Stimulated activated CD4-positive, alpha-beta T cell treated with anti-CD3 and anti-CD28 coated beads, Interleukin-15, amount 100 ng/mL, for 48 hours (primary cell): ENCODE results near the gene RTN4R.
"Not testable (repeated sequence)": the region's sequence is repeated elsewhere in the genome, so short reads cannot be mapped to it uniquely, and the experiment has no call there.

Source experiments
- DNase-seq, 2 donors: peaks; one replicate each; pipeline ENCODE4 v3.0.0-alpha.2; 2020; ENCODE audit warnings: low read depth in 2 of 2

The RTN4R gene

GRCh38 chr22:20268279-20269012, at the start of gene RTN4R:
RTN4R (minus strand) TSS chr22:20268318; CDS start chr22:20268092, 226 bp downstream.
- DNase-seq: peak in 1 of 2 donors; percentile 42

GRCh38 chr22:20317402-20318042, 49.4 kb upstream of the RTN4R start:
- DNase-seq: not testable (repeated sequence)

- DNase-seq: no peak
Measured at GRCh38 chr22:20316844-20317401, 48.8 kb upstream of the RTN4R start.

DNA sequence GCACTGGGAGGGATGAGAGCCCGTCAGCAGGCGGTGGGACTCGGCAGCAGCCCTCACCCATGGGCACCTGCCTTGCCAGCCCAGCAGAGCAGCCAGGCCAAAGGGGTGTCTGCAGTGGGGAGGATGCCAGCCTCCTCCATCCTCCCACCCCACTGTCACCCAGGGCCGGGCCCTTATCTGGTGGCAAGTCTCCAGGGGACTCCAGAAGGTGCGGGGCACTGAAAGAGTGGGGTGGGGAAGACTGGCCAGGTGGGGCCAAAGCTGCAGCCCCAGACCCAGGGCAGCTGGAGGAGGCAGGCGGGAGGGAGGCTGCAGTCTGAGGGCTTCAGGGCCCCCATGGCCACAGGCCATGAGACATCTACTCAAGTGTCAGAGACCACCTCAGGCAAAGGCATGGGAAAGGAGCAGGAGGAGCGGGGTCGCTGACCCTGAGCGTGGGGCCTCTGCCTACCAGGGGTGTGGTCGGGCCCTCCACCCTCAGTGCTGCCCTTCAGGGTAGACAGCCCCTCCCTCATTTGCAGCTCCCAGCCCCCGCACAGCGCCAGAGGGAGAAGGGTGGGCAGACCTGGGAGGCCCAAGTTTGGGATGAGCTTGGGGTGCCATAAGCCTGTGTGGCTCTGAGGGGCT, 48.2 kb upstream of the RTN4R start:
- no peak for DNase-seq

GRCh38 chr22:20315337-20316216, 47.5 kb upstream of the RTN4R start:
- no peak for DNase-seq

DNA sequence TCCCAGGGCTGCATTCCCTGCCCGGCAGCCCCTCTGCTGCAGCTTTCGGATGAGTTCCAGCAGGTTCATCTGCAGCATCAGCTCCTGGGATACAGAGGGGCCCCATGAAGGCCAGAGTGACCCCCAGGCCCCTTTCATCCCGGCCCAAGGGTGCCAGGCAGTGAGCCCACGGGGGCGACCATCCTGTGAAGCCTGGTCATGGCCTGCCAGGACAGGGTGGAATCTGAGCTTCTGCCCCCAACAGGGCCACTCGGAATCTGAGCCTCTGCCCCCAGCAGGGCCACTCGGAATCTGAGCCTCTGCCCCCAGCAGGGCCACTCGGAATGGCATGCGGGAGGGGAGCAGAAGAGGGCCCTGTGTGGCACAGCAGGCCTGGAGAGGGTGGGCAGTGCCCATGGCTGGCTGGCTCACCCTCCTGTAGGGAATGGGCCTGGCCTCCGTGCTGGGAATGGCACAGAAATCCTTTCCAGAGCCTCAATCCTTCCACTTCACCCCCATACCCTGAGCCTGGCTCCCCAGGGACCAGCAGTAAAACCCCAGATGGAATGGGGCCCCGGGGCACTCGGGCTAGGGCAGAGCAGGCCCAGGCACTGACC, 46.7 kb upstream of the RTN4R start:
- not testable (repeated sequence) for DNase-seq

GRCh38 chr22:20314206-20314605, 46.1 kb upstream of the RTN4R start:
- not testable (repeated sequence) for DNase-seq

DNA sequence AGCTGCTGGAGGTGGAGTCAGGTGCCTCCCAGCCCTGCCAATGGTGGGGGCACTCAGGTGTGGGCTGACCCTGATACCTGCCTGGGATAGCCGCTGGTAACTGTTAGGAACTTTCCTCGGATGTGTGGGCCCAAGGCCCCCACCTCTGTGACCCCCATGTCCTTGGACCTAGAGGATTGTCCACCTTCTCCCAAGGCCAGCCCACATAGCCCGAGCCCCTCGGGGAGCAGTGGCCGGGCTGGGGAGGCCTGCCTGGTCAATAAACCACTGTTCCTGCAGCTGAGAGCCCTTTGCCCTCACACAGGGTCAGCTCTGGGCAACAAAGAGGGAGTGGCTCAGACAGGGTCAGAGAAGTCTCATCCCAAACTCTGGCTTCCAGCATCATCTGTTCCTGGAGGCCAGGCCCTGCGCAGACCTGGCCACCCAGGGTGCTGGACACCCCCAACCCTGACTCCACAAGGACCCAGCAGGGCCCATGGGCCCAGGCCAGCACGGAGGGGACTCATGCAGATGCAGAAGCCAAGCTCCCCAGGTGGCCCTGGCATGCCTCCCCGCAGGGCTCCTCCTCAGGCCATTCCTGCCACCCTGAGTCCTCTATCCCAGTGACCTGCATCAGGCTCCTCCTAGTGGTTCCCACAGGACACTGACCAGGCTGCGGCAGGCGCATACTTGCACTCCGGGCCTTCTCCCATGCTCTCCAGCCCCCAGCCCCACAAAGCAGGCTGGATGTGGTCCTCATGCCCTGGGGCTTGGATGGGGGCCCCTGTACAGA, 45.4 kb upstream of the RTN4R start:
- not testable (repeated sequence) for DNase-seq

- no peak for DNase-seq
Measured at GRCh38 chr22:20312396-20313191, 44.5 kb upstream of the RTN4R start.

DNA sequence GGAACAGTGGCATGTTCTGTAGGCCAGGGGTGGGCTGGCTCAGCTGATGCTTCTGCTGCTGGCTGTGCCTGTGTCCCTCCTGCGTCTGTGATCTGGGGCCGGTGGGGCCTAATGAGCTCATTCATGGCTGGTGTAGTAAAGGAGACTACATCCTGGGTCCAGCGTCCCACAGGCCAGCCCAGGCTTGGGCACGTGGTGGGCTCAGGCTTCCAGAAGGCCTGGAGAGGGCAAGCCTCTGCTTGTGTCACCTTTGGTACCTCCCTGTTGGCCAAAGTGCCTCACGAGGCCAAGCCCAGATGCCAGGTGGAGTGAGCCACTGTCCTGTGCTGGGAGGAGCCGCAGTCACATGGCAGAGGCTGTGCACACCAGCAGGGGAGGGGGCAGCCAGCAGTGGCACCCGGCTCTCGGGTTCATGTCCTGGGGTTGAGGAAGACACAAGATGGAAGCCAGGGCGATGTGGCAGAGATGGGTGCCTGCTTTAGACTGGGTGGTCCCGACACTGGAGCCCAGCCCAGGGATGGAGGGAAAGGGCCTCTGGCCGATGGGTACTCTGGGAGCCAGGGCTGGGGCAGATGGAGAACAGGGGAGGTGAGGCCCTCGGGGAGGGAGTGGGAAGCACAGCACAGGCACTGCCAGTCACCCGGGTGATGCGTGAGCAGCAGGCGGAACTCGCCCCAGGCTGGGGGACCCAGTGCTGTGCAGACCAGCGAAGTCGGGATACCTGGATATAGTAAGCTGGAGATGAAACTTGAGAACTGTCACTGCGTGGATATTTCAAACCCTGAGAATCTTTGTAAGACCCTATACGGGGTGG, 43.3 kb upstream of the RTN4R start:
- DNase-seq: not testable (repeated sequence)

- not testable (repeated sequence) for DNase-seq
Measured at GRCh38 chr22:20310773-20311172, 42.7 kb upstream of the RTN4R start.

DNA sequence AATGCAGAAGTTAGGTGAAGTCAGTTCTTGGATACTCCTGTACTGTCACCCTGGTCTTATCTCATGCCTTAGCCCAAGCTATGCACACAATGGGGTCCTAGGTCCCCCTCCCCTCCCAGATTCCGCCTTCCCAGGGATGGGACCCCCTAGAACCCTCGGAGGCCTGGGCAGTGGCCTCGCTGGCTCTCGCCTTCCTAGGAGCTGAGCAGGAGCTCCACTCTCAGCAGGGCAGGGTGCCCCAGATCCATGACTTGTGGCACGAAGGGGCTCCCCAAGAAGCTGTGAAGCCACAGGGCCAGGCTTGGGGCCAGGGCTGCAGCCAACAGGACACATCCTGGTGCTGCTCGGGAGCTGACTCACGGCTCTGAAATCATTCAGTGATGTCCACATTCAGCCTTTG, 42.1 kb upstream of the RTN4R start:
- DNase-seq: not testable (repeated sequence)

DNA sequence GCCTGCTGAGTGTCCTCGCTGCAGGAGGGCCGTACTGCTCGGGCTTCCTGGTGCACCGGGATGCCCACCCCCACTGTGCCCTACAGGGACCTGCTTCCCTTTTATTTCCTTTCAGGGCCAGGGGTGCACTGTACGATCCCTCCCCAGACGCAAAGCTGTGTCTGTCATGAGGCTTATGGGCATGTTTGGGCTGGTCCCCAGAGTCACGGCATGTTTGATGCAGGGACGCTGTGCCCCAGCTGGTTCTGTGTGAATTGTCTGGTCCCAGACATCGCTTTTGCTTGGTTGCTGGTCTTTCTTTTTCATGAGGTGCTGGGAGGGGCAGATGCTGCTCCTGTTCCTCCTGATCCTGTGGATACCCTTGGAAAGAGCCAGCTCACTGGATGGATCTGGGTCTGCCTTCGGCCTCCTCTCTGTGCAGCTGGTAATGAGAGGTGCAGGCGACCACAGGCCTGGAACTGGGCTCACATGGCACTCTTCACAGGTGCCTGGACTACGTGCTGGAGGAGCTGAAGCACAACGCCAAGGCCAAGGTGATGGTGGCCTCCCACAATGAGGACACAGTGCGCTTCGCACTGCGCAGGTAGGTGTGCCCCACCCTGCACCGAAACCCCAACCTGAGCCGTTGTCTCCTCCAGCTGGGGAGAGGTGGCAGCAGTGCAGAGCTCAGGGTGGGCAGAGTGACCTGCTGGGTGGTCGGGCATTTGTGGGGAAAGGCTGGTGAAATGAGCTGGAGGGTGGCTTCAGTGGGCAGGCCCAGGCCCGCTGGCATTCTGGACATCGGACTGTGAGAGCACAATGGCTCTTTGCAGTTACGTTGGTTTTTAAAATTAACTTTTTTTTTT, 40.9 kb upstream of the RTN4R start:
- not testable (repeated sequence) for DNase-seq

- not testable (repeated sequence) for DNase-seq
Measured at GRCh38 chr22:20307448-20308447, 39.6 kb upstream of the RTN4R start.

DNA sequence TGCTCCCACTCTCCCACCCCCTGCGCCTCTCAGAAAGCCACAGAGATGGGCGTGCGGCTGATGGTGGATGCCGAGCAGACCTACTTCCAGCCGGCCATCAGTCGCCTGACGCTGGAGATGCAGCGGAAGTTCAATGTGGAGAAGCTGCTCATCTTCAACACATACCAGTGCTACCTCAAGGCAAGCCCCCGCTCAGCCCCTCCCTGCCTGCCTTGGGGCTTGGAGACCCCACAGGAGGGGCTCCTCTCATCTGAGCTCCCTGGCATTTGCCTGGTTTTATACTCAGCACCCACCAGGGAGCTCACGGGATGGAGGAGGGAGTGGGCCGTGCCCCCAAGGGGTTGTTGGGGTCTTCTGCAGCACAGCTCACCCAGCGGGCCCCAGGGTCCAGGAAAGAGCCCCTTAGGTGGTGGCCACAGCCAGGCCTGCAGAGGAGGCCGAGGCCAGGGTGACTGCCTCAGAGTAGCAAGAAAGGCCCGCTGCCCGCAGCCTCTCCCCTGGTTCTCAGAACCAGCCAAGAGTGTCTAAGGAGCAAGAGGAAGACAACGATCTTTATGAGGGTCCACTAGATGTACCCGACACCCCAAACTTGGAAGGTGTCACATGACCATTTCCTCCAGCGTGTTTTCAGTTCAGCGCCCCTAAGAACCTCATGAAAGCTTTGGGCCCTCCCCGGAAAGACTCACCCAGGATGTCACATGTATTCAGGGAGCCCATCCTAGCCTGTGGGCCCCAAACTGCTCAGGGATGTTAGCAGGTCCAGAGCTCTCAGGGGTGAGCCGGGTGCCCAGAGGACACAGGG, 38.7 kb upstream of the RTN4R start:
- not testable (repeated sequence) for DNase-seq
